Activated CD4-positive, CD25-positive, alpha-beta regulatory T cell (primary cell): ENCODE results near the gene TMEM190.
A peak's percentile ranks its signal among the peaks of the same experiment; 100 is the strongest.

Experiments used
- DNase-seq, 4 experiments: peaks; one replicate each; lab custom pipeline; 2025; lab: John Stamatoyannopoulos, UW

TMEM190 gene

GRCh38 chr19:55352040-55352439 is 24.6 kb upstream of the TMEM190 start:
- no peak for DNase-seq

- DNase-seq = no peak
Measured at GRCh38 chr19:55352549-55353145, 24.0 kb upstream of the TMEM190 start.

DNA sequence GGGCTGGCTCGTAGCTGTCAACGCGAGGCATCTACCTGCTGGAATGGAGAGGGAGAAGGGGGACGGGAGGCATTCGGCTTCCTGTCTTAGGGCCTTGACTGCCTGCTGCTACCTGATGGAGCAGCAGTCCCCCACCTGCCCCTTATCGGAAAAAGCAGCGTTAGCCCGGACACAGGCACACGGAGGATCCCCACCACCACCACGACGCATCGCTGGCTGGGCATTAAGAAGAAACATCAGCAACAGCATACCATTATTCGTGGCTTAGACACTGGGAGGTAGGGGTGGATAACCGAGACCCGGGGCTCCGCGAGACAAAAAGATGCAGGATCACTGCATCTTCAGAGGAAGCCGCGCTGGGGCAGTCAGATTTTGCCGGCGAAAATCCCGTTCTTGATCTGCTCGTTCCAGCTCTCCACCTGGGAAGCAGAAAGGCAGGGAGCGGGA is 23.2 kb upstream of the TMEM190 start:
- DNase-seq = no peak

GRCh38 chr19:55353803-55354697 is 22.6 kb upstream of the TMEM190 start:
- DNase-seq = peak; percentile 42 to 48 (median 47)

- DNase-seq = no peak
Measured at GRCh38 chr19:55354698-55355212, 21.9 kb upstream of the TMEM190 start, which contains the start of gene COX6B2. Gene COX6B2, minus strand, starts transcription at chr19:55354719. Its CDS starts 198 bp downstream, at chr19:55354521.

GRCh38 chr19:55355213-55355821 is 21.3 kb upstream of the TMEM190 start:
- DNase-seq = no peak

DNA sequence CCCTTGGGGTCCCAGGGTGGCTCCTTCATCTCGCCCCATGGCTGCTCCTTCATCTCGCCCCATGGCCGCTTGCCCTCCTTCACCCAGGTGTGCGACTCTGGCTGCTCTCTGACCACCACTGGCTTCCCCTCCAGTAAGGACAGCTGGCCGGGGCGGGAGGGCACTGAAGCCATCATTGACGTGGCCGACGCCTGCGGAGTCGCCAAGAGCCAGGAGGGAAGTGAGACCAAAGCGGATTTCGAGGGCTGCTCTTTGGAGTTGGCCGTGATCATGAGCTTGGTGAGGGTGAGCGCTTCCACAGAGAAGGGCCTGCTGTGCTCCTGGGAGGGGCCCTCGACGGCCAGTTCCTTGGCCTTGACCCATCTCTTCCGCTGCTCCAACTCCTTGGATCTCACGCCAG is 18.1 kb upstream of the TMEM190 start:
- DNase-seq = no peak

- no peak for DNase-seq
Measured at GRCh38 chr19:55358943-55359908, 17.4 kb upstream of the TMEM190 start.

GRCh38 chr19:55360902-55361301 is 15.7 kb upstream of the TMEM190 start:
- no peak for DNase-seq

DNA sequence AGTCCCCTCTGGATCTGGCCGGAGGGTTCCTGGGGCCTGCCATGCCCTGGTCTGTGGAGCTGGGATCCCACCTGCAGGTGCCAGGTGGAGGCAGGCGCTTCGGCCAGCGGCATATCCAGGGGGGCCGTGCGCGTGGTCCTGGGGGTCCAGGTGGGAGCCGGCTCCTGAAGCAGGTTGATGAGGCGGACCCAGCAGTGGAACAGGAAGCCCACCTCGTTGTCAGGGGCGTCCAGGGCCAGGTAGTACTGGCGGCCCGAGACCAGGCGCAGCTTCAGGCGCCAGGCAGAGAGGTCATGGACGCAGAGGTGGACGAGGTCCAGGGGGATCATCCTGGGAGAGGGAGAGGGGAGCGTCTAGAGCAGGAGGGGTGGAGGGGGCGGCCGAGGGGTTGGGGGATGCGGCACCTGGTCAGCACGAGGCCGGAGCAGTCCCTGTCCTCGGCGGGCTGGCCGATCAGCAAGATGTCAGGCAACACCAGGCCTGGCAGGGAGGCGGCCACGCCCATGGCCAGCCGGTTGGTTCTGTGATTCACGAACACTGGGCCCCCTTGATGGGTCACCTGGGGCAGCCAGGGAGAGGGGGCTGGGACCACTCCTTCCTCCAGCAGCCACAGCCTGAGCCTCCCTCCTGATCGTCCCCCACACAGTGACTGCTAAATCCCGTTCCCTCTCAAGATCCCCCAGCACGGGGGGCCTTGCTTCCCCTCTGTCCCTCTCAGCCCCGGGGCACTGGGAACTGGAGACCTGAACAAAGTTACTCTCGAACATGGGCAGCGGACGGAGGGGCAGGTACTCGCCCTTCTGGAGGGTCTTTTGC is 14.2 kb upstream of the TMEM190 start:
- DNase-seq = no peak

GRCh38 chr19:55362990-55363716 is 13.5 kb upstream of the TMEM190 start, which contains the start of gene GARIN5B:
Gene GARIN5B, minus strand, starts transcription at chr19:55363260. Its CDS starts 194 bp downstream, at chr19:55363066.
- DNase-seq = no peak

DNA sequence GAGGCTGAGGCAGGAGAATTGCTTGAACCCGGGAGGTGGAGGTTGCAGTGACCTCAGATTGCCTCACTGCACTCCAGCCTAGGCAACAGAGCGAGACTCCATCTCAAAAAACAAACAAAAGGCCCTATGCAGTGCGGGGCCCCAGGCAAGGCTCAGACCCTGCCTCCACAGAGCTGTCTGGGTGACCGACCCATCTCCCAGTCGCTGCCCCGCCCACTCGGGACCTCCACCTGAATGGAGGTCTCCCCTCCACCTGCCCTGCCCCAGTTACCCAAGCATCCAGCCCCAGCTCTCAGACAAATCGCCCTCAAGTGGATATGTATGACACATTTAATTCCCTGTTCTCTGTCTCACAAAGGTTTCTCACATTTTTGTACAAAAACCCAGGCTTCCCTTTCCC is 11.4 kb upstream of the TMEM190 start:
- DNase-seq = no peak

DNA sequence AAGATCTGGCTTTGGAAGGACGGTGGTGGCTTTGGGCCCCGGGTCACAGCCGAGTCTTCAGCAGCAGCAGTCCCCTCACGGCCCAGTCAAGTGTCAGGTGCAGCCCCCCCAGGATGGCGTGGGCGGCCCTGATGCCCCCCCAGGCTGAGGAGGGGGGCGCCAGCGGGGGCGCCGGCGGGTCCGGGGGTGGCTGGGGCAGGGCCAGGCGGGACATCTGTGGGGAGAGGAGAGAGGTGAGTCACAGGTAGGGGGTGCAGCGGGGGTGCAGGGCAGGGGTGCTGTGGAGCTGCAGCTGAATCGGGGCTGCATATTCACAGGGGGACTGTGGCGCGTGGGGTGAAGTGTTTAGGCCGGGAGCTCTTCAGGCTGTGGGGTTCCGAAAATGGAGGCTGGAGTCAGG is 10.7 kb upstream of the TMEM190 start:
- DNase-seq = no peak

DNA sequence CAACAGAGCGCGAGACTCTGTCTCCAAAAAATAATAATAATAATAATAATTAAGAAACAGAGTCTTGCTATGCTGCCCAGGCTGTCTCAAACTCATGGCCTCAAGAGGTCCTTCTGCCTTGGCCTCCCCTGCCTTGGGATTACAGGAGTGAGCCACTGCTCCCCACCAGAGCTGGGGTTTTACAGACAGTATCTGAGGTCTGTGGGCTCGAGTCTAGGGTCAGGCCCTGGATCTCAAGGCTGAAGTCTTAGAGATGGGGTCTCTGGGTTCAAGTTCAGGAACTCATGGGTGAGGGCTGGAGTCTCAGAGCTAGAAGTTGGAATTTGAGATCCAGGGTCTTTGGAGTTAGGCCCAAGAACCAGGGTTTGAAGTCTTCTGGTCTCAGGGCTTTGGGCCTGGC is 9.8 kb upstream of the TMEM190 start:
- DNase-seq = no peak

- DNase-seq = no peak
Measured at GRCh38 chr19:55368106-55368505, 8.5 kb upstream of the TMEM190 start.

GRCh38 chr19:55368701-55369563 is 7.7 kb upstream of the TMEM190 start:
- DNase-seq = no peak

DNA sequence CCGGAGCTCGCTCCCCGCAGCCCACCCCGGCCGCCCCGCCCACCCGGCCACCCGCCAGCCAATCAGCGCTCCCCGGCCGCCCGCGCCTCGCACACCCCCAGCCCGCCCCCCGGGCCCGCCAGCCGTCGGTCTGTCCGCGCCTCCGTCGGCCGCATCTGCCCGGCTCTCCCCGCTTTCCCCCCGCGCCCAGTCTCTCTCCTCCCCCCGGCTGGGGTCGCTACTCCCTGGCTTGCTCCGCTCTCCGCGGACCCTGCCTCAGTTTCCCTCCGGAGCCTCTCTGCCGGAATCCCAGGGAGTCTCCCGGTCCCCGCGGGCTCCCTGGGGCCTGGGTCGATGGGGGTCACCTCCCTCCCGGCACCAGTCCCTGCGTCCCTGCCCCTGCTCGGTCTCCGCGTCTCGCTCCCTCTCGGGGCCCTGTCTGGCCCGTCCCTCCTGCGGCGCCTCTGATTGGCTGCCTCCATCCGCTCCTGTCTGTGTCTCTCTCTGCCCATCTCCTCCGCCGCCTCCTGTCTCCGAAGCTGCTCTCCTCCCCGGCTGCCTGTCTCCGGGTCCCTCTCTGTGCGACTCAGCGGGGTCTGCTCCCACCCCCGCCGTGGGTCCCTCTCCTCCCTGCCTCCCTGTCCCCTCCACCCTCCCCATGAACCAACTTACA is 6.8 kb upstream of the TMEM190 start:
- DNase-seq = no peak

DNA sequence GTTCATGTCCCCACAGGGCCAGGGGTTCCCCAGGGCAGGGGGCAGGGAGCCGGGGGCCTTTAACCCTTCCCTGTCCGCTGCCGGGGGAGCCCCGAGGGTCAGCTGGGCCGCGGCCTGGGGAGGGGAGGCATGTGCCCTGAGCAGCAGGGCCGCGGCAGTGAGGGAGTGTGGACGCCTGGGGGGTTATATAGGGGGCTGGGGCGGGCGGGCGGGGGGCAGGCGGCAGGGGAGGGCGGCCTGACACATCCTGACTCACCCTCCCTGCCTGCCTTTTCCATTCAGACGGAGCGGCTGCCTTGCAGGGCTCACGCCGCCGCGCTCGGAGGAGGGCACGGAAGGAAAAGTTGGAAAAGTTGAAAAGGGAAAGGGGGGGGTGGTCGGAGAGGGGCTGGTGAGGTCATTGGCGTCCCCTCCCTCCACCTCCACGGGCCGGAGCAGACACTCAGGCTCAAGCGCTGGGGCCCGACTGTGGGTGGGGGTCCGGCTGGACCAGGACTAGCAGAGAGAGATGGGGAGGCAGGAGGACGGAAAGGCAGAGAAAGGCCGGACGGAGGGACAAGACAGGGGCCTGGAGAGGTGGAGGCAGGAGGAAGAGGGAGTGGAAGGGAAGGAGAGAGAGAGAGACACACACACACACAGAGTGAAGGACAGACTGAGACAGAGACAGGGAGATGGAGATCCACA is 6.2 kb upstream of the TMEM190 start, which contains the start of gene IL11:
Gene IL11 (minus strand): TSS at position 159 of the 684 bp plus-strand sequence. CDS start 153 bp downstream, at position 6.
- DNase-seq = no peak
